DOHH2 (cell line): ENCODE results near the gene TIGD1.

Source experiments
- CTCF ChIP-seq: fragments of 200-600 bp; sonication (generic); IDR thresholded peaks from one replicate; pipeline ENCODE4 v1.5.1; 2014; ENCODE audit warnings: antibody characterized with exemption, mild to moderate bottlenecking, low read depth, low read length; ENCODE audit not compliant: poor library complexity, severe bottlenecking
- EZH2phosphoT487 ChIP-seq: fragments of 200-600 bp; sonication (generic); IDR thresholded peaks from 2 replicates; pipeline ENCODE4 v1.6.1; 2017; ENCODE audit warnings: borderline replicate concordance, mild to moderate bottlenecking, antibody characterized with exemption, low read length, moderate library complexity, mixed read lengths

- TF ChIP-seq CTCF, result no peak
- no peak for TF ChIP-seq EZH2phosphoT487
Observed at GRCh38 chr2:232539298-232540231, 10.8 kb downstream of the TIGD1 start, which contains the start of gene CHRNG.
